GM13976 (cell line): ENCODE data around the gene CDH12.

Source experiments
- DNase-seq: peaks from one replicate; pipeline ENCODE4 v3.0.0; 2012; ENCODE audit warnings: low spot score
- CTCF ChIP-seq: IDR thresholded peaks from 2 replicates; pipeline ENCODE4 v1.5.1; 2012; ENCODE audit warnings: borderline replicate concordance, mild to moderate bottlenecking; ENCODE audit not compliant: insufficient read depth; ENCODE audit errors: extremely low read depth, missing control alignments, control extremely low read depth
- in situ Hi-C: fragments of 300-500 bp; cut with MboI; formaldehyde crosslinking; loops from one replicate; pipeline ENCODE4 v1.12.0; 2022; ENCODE audit warnings: low sequenced_read_pairs, mixed read lengths, inconsistent platforms; ENCODE audit not compliant: unreplicated experiment

CDH12 gene

GRCh38 chr5:21919414-21920022 is 933.6 kb downstream of the CDH12 start:
- in situ Hi-C loops = no loop called here
- peak; percentile 63 for TF ChIP-seq CTCF
- peak; percentile 37 for DNase-seq

- in situ Hi-C loops = no loop called here
- no peak for TF ChIP-seq CTCF
- DNase-seq = no peak
Observed at GRCh38 chr5:21918451-21918850, 934.7 kb downstream of the CDH12 start.

GRCh38 chr5:21910731-21911130 is 942.4 kb downstream of the CDH12 start:
- DNase-seq = no peak
- TF ChIP-seq CTCF = no peak
- in situ Hi-C loops = no loop called here

GRCh38 chr5:21895766-21896350 is 957.3 kb downstream of the CDH12 start:
- DNase-seq = no peak
- in situ Hi-C loops = no loop called here
- no peak for TF ChIP-seq CTCF

- in situ Hi-C loops = no loop called here
- no peak for DNase-seq
- no peak for TF ChIP-seq CTCF
Observed at GRCh38 chr5:21893161-21893560, 960.0 kb downstream of the CDH12 start.

- TF ChIP-seq CTCF = no peak
- in situ Hi-C loops = no loop called here
- DNase-seq = no peak
Observed at GRCh38 chr5:21889581-21889980, 963.6 kb downstream of the CDH12 start.
